ENCODE results near the gene LY6G5C. TPM values are rescaled to one million over a fixed set of nuclear protein-coding genes. Genes with fewer than 3 reads are reported as not detected.
A peak's percentile ranks its signal among the peaks of the same experiment; 100 is the strongest.

The LY6G5C gene
- total and polyA plus RNA-seq, 9 of the 15 experiments (the other 6 are each of a cell fraction or from before 2014, with no cell fraction given), result 0.10 to 0.67 (median 0.46) TPM; not detected in 4

GRCh38 chr6:31727717-31728671 is 47.1 kb upstream of the LY6G5C start (continued):
- TF ChIP-seq ZBED1 (IDR thresholded peaks at IDR 0.05) (0 out of 2 replicates have a peak, but pooled peaks have one; percentile 12), TEAD1 (CRISPR knock-in tag; IDR thresholded peaks at IDR 0.05) (peak in 1 of 2 experiments; percentile 70; a peak in 2 of 4 replicates), POLR2H (tag; IDR thresholded peaks at IDR 0.05; ENCODE audit: low read depth) (no peak), KLF6 (CRISPR knock-in tag; IDR thresholded peaks at IDR 0.05; ENCODE audit: borderline replicate concordance) (0 out of 2 replicates have a peak, but pooled peaks have one; percentile 2), CEBPG (CRISPR knock-in tag; IDR thresholded peaks at IDR 0.05) (0 out of 2 replicates have a peak, but pooled peaks have one; percentile 6), CEBPG (tag; conservative IDR thresholded peaks at IDR 0.05 in 1 of 2, IDR thresholded peaks at IDR 0.05 in 1 of 2) (no peak), FIP1L1 (IDR thresholded peaks at IDR 0.05; ENCODE audit: low read depth, low read length, poor library complexity, severe bottlenecking) (peak; percentile 33), ZNF174 (CRISPR knock-in tag; IDR thresholded peaks at IDR 0.05) (no peak), ZNF431 (CRISPR knock-in tag; IDR thresholded peaks at IDR 0.05) (0 out of 2 replicates have a peak, but pooled peaks have one; percentile 43), CBFB (CRISPR knock-in tag; IDR thresholded peaks at IDR 0.05) (no peak), L3MBTL2 (IDR thresholded peaks at IDR 0.05) (no peak), GTF2F1 (IDR thresholded peaks at IDR 0.05; ENCODE audit: low read depth, low read length) (no peak), ZNF347 (CRISPR knock-in tag; IDR thresholded peaks at IDR 0.05; ENCODE audit: low read depth) (no peak), THAP7 (CRISPR knock-in tag; IDR thresholded peaks at IDR 0.05) (no peak), E2F1 (CRISPR knock-in tag; IDR thresholded peaks at IDR 0.05) (no peak)
- TF ChIP-seq, protein P1, sequence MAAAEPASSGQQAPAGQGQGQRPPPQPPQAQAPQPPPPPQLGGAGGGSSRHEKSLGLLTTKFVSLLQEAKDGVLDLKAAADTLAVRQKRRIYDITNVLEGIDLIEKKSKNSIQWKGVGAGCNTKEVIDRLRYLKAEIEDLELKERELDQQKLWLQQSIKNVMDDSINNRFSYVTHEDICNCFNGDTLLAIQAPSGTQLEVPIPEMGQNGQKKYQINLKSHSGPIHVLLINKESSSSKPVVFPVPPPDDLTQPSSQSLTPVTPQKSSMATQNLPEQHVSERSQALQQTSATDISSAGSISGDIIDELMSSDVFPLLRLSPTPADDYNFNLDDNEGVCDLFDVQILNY (CRISPR knock-in tag; IDR thresholded peaks at IDR 0.05), result peak; percentile 15; the same call in 1 of the 2 replicates
- TF ChIP-seq, protein P2, sequence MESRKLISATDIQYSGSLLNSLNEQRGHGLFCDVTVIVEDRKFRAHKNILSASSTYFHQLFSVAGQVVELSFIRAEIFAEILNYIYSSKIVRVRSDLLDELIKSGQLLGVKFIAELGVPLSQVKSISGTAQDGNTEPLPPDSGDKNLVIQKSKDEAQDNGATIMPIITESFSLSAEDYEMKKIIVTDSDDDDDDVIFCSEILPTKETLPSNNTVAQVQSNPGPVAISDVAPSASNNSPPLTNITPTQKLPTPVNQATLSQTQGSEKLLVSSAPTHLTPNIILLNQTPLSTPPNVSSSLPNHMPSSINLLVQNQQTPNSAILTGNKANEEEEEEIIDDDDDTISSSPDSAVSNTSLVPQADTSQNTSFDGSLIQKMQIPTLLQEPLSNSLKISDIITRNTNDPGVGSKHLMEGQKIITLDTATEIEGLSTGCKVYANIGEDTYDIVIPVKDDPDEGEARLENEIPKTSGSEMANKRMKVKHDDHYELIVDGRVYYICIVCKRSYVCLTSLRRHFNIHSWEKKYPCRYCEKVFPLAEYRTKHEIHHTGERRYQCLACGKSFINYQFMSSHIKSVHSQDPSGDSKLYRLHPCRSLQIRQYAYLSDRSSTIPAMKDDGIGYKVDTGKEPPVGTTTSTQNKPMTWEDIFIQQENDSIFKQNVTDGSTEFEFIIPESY (CRISPR knock-in tag; IDR thresholded peaks at IDR 0.05), result no peak
- TF ChIP-seq, protein P3, sequence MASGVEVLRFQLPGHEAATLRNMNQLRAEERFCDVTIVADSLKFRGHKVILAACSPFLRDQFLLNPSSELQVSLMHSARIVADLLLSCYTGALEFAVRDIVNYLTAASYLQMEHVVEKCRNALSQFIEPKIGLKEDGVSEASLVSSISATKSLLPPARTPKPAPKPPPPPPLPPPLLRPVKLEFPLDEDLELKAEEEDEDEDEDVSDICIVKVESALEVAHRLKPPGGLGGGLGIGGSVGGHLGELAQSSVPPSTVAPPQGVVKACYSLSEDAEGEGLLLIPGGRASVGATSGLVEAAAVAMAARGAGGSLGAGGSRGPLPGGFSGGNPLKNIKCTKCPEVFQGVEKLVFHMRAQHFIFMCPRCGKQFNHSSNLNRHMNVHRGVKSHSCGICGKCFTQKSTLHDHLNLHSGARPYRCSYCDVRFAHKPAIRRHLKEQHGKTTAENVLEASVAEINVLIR (CRISPR knock-in tag; IDR thresholded peaks at IDR 0.05), result no peak
